Epithelial cell of proximal tubule (primary cell): ENCODE data around the gene TRIM47. TPM values are rescaled to one million over a fixed set of nuclear protein-coding genes. Genes with fewer than 3 reads are reported as not detected.
"Not testable (repeated sequence)": the region's sequence is repeated elsewhere in the genome, so short reads cannot be mapped to it uniquely, and the experiment has no call there.

Experiments
- DNase-seq: peaks from one replicate; pipeline ENCODE4 v3.0.0-alpha.2; 2011; ENCODE audit warnings: low read depth
- H3K4me3 ChIP-seq: 2 replicates; pipeline ENCODE4 v1.5.1; 2011; ENCODE audit warnings: low read depth, mild to moderate bottlenecking, low read length
- CTCF ChIP-seq: conservative IDR thresholded peaks from 2 replicates; pipeline ENCODE4 v1.5.1; 2012; ENCODE audit warnings: low read depth, mild to moderate bottlenecking, low read length
- total RNA-seq: library from RNA; depleted of rRNA; stranded (reverse); fragments of >200 nt; gene quantifications from 2 replicates; pipeline ENCODE4 v1.2.3, GENCODE V29; 2015

TRIM47 gene
- total RNA-seq, 1 donor from 2014 or later = 51.2 TPM

GRCh38 chr17:75891022-75891604 is 12.7 kb upstream of the TRIM47 start:
- TF ChIP-seq CTCF = no peak
- no peak overlapping the region for H3K4me3 ChIP-seq
- no peak for DNase-seq

DNA sequence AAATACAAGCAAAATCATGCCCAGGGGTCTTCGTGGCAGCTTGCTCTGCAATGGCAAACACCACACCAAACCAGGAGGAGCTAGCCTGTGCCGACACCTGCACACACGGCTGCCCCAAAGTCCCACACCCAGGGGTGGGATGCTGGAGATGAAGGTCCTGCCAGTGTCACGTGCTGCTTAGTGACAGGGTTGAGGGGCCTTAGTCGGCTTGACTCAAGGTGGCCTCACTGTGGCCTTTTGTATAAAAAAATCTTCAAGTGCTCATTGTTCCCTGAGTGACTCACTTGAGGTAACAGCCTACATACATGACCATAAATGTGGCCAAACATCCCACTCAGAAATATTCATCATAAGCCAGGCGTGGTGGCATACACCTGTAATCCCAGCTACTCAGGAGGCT is 11.1 kb upstream of the TRIM47 start:
- no peak for DNase-seq
- H3K4me3 ChIP-seq = no peak overlapping the region
- no peak for TF ChIP-seq CTCF

- TF ChIP-seq CTCF = no peak
- no peak for DNase-seq
- H3K4me3 ChIP-seq = no peak overlapping the region
Observed at GRCh38 chr17:75888484-75888883, 10.1 kb upstream of the TRIM47 start.

DNA sequence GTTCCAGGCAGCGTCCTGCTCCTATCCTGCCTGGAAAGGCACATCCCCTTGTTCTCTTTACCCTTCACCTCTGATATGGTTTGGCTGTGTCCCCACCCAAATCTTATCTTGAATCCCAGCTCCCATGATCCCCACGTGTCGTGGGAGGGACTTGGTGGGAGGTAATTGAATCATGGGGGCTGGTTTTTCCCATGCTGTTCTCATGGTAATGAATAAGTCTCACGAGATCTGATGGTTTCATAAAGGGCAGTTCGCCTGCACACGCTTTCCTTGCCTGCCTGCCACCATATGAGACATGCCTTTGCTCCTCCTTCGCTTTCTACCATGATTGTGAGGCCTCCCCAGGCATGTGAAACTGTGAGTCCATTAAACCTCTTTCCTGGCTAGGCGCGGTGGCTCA is 7.5 kb upstream of the TRIM47 start:
- H3K4me3 ChIP-seq, DNase-seq: not testable (repeated sequence)

- no peak overlapping the region for H3K4me3 ChIP-seq
- no peak for TF ChIP-seq CTCF
- DNase-seq = no peak
Observed at GRCh38 chr17:75885431-75885830, 7.0 kb upstream of the TRIM47 start.

- no peak for DNase-seq
- no peak for TF ChIP-seq CTCF
- H3K4me3 ChIP-seq = no peak overlapping the region
Observed at GRCh38 chr17:75881678-75882454, 3.5 kb upstream of the TRIM47 start.

GRCh38 chr17:75880266-75880665 is 1.9 kb upstream of the TRIM47 start:
- no peak for DNase-seq
- no peak overlapping the region for H3K4me3 ChIP-seq
- no peak for TF ChIP-seq CTCF
